ENCODE results near the gene RBFOX1. TPM values are rescaled to one million over a fixed set of nuclear protein-coding genes. Genes with fewer than 3 reads are reported as not detected.

The RBFOX1 gene
- total and polyA plus RNA-seq, 2 donors from 2014 or later: 0.24 to 0.66 TPM

- Histone ChIP-seq H3K9ac (ENCODE audit: low read length in 3 of 3) (no peak overlapping the region), H3K36me3 (ENCODE audit: control insufficient read depth in 2 of 3, insufficient read depth in 3 of 3, low read length in 3 of 3) (no peaks in the 10 kb centered on the region), H3K4me3 (ENCODE audit: low read length in 3 of 3) (no peak overlapping the region), H3K4me1 (ENCODE audit: control insufficient read depth in 2 of 3, insufficient read depth in 2 of 3, low read depth in 1 of 3, low read length in 3 of 3) (no peaks in the 10 kb centered on the region), H3K27ac (ENCODE audit: low read depth in 2 of 2, low read length in 2 of 2) (no peak overlapping the region), H3K27me3 (ENCODE audit: control insufficient read depth, insufficient read depth, low read length) (no peaks in the 10 kb centered on the region), H3K9me3 (ENCODE audit: control insufficient read depth in 2 of 3, insufficient read depth in 1 of 3, low read length in 3 of 3) (no peaks in the 10 kb centered on the region)
- no peak for DNase-seq
- FAIRE-seq: no peak
- no peak for TF ChIP-seq CTCF (IDR thresholded peaks at IDR 0.05; ENCODE audit: borderline replicate concordance, extremely low read depth, insufficient read depth)
- intact Hi-C loops (cut with DNase I): no loop called here
These were observed 251.9 kb downstream of the RBFOX1 start for GRCh38 chr16:7584561-7584960.

GRCh38 chr16:7585705-7586104 lies 253.1 kb downstream of the RBFOX1 start:
- H3K27ac ChIP-seq (ENCODE audit: low read depth in 2 of 2, low read length in 2 of 2): no peak overlapping the region
- no peaks in the 10 kb centered on the region for H3K27me3 ChIP-seq (ENCODE audit: control insufficient read depth, insufficient read depth, low read length)
- intact Hi-C loops (cut with DNase I): no loop called here
- H3K36me3 ChIP-seq (ENCODE audit: control insufficient read depth in 2 of 3, insufficient read depth in 3 of 3, low read length in 3 of 3): no peaks in the 10 kb centered on the region
- TF ChIP-seq CTCF (IDR thresholded peaks at IDR 0.05; ENCODE audit: borderline replicate concordance, extremely low read depth, insufficient read depth): no peak
- H3K4me3 ChIP-seq (ENCODE audit: low read length in 3 of 3): no peak overlapping the region
- H3K9me3 ChIP-seq (ENCODE audit: control insufficient read depth in 2 of 3, insufficient read depth in 1 of 3, low read length in 3 of 3): no peaks in the 10 kb centered on the region
- no peak for DNase-seq
- no peak overlapping the region for H3K9ac ChIP-seq (ENCODE audit: low read length in 3 of 3)
- no peaks in the 10 kb centered on the region for H3K4me1 ChIP-seq (ENCODE audit: control insufficient read depth in 2 of 3, insufficient read depth in 2 of 3, low read depth in 1 of 3, low read length in 3 of 3)
- no peak for FAIRE-seq

- Histone ChIP-seq H3K27ac (ENCODE audit: low read depth in 2 of 2, low read length in 2 of 2) (no peak overlapping the region), H3K9ac (ENCODE audit: low read length in 3 of 3) (no peak overlapping the region), H3K36me3 (ENCODE audit: control insufficient read depth in 2 of 3, insufficient read depth in 3 of 3, low read length in 3 of 3) (no peaks in the 10 kb centered on the region), H3K4me3 (ENCODE audit: low read length in 3 of 3) (no peak overlapping the region), H3K4me1 (ENCODE audit: control insufficient read depth in 2 of 3, insufficient read depth in 2 of 3, low read depth in 1 of 3, low read length in 3 of 3) (no peaks in the 10 kb centered on the region), H3K27me3 (ENCODE audit: control insufficient read depth, insufficient read depth, low read length) (no peaks in the 10 kb centered on the region), H3K9me3 (ENCODE audit: control insufficient read depth in 2 of 3, insufficient read depth in 1 of 3, low read length in 3 of 3) (no peaks in the 10 kb centered on the region)
- DNase-seq (no peak), FAIRE-seq (no peak)
- intact Hi-C loops (cut with DNase I): no loop called here
- TF ChIP-seq CTCF (IDR thresholded peaks at IDR 0.05; ENCODE audit: borderline replicate concordance, extremely low read depth, insufficient read depth): no peak
These were observed 258.3 kb downstream of the RBFOX1 start for GRCh38 chr16:7590934-7591333.

- Histone ChIP-seq H3K36me3 (ENCODE audit: control insufficient read depth in 2 of 3, insufficient read depth in 3 of 3, low read length in 3 of 3) (no peaks in the 10 kb centered on the region), H3K27me3 (ENCODE audit: control insufficient read depth, insufficient read depth, low read length) (no peaks in the 10 kb centered on the region), H3K27ac (ENCODE audit: low read depth in 2 of 2, low read length in 2 of 2) (no peak overlapping the region), H3K4me3 (ENCODE audit: low read length in 3 of 3) (no peak overlapping the region), H3K4me1 (ENCODE audit: control insufficient read depth in 2 of 3, insufficient read depth in 2 of 3, low read depth in 1 of 3, low read length in 3 of 3) (no peaks in the 10 kb centered on the region), H3K9me3 (ENCODE audit: control insufficient read depth in 2 of 3, insufficient read depth in 1 of 3, low read length in 3 of 3) (no peaks in the 10 kb centered on the region), H3K9ac (ENCODE audit: low read length in 3 of 3) (no peak overlapping the region)
- intact Hi-C loops (cut with DNase I): no loop called here
- DNase-seq (no peak), FAIRE-seq (no peak)
- no peak for TF ChIP-seq CTCF (IDR thresholded peaks at IDR 0.05; ENCODE audit: borderline replicate concordance, extremely low read depth, insufficient read depth)
These were observed 263.7 kb downstream of the RBFOX1 start for GRCh38 chr16:7596308-7596707.
